ENCODE data around the gene PLAGL1.
"Not testable (repeated sequence)": the region's sequence is repeated elsewhere in the genome, so short reads cannot be mapped to it uniquely, and the experiment has no call there.

Gene PLAGL1

DNA sequence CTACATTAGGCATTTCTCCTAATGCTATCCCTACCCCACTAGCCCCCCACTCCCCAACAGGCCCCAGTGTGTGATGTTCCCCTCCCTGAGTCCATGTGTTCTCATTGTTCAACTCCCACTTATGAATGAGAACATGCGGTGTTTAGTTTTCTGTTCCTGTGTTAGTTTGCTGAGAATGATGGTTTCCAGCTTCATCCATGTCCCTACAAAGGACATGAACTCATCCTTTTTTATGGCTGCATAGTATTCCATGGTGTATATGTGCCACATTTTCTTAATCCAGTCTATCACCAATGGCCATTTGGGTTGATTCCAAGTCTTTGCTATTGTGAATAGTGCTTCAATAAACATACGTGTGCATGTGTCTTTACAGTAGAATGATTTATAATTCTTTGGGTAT lies 1.6 kb upstream of the PLAGL1 start:
- not testable (repeated sequence) for DNase-seq (ENCODE audit: low spot score)

DNA sequence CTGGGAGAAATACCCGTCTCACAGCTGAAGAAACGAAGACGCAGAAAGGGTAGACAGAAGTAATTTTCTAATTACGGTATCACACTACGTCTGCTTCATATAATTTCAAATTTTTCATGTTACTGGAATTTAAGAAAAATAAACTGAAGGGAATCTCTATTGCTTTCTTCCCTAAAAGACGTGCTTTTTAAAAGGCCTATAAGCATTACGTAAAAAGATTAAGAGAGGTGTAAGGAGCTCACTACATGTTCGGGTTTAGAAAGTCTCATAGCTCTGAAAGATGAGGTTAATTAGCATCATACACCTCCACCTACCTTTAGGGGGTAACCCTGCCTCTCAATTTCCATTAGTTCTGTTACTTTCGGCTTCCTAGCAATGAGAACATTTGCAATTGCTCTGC lies 787 bp upstream of the PLAGL1 start:
- no peak for DNase-seq (ENCODE audit: low spot score)

DNA sequence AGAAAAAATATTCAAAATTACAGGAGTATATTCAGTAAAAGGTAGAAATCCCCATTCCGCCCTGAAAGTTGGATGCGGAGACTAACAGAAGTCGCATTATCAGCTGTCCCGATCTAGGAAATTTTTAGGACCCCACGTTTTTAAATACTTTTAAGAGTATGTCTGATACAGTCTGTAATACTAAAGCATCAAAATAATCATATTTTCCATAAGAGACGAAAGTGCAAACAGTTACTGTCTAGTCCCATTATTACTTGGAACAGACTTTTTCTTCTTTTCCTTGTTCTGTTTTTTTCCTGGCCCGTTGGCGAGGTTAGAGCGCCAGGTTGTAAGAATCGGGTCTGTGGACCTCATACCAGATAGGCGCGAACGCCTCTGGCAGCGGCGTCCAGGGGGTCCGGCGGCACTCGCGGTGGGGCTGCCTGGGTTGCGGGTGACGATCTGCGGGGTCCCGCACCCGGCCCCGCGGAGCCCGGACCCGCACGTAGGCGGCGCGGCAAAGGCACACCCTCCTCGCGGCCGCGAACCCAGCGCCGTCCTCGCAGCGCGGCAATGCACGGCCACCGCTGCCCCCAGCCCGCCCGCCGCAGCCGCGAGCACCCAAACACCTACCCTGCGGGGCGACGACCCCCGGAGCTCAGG lies 460 bp downstream of the PLAGL1 start:
- no peak for DNase-seq (ENCODE audit: low spot score)

DNA sequence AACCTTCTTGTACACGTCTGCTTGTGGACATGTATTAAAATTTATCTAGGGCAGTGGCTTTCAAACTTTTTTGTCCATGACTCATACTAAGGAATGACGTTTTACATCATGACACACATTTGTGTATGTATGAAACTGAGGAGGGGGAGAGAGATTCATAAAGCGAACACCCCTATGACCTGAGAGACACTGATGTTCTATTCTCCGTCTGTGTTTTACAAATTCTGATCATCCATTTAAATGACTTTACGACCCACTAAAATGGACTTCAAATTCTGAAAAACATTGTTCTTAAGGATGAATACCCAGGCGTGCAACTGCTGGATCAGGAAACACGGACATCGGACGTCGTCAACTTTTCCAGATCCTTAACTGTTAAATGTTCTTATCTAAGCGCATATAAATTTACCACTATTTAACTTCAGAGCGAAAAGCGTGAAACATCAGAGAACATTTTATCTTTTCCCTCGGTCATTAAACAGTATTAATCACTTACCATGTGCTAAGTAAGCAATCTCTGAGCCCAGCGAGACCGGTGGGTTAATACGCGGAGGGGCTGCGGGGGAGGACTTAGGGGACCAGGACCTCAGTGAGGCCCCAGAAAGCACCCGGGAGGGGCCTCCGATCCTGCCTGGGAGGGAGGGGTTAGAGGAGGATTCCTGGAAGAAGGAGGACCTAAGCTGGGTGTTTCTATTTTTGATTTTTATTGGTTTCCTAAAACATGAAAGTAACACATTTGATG lies 1.2 kb downstream of the PLAGL1 start:
- DNase-seq (ENCODE audit: low spot score), result no peak

DNA sequence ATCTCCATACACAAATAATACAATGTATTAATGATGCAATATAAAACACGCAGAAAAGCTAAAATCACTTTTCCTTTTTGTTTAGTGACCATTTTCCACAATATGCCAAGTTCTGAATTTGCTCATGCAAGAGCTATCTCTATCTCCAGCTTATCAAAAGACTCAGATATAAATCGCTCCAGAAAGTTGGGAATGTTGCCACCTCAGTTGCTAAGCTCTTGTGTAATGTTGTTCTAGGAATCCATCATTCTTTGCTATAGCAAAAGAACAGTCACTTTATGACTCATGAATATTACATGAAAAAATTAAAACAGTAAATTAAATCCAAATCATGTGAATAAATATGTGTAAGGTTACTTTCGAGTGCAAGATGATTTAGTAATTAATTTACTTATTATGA lies 8.7 kb downstream of the PLAGL1 start:
- DNase-seq (ENCODE audit: low spot score), result no peak

DNA sequence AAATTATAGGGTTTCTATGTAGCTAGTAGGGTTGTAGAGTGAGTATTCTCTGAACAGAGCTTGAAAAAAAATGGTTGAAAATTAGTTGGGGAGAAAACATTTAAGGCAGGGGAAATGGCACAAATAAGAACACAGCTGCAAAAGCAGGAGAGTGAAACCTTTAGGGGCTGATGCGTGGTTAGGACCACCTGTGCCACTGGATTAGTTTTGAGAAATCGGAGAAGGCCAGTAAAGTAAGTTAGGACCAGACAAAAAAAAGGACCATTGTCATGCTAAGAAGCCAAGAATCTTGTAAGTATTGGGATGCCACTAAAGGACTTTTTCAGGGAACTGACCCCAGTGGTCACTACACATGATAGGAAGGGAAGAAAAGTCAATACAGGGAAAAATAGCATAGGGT lies 9.4 kb downstream of the PLAGL1 start:
- no peak for DNase-seq (ENCODE audit: low spot score)

DNA sequence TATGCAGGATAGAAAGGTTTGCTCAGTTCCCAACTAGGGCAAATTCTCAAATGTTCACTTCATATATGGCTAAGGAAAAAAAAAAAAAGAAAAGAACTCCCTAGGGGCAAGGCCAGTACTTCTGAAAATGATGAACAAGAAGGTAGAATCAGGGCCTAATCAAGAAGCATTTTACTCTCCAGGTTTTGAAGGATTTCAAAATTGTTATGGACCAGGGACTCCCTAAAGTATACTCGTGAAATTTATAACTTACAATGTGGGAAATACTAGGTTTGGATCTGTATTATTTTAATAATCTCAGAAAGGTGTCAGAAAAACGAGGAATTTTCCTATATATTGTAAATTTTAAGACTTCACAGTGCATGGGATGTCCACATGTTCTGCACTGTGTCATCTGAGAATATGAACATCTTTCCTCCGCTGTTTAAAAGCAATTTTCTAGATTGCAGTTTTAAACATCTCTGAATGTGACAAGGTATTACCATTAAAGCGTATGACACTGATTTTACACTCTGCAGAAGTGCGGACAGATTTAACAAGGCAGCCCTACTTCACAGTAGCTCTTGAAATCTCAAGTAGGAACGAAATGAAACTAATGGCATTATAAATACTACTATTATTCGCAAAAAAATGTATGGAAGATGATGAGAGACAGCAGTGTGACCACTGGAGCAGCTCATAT lies 14.0 kb downstream of the PLAGL1 start:
- DNase-seq (ENCODE audit: low spot score), result no peak

DNA sequence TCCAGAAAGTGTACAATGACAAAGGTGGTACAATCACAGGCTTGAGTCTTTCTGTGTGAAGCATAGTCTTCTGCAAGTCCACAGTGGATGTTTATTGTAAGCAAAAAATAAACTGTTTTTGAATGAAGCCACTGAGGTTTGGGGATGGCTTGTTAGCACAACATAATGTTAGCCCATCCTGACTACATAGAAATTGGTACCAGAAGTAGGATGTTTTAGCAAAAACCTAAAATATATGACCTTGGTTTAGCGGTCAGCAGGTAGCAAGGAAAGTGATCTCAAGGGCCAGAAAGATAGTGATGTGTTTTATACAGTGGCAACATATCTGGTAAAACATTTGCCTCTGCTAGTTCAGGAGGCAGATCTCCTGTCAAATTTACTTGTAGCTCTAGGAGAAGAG lies 15.8 kb downstream of the PLAGL1 start:
- no peak for DNase-seq (ENCODE audit: low spot score)

DNA sequence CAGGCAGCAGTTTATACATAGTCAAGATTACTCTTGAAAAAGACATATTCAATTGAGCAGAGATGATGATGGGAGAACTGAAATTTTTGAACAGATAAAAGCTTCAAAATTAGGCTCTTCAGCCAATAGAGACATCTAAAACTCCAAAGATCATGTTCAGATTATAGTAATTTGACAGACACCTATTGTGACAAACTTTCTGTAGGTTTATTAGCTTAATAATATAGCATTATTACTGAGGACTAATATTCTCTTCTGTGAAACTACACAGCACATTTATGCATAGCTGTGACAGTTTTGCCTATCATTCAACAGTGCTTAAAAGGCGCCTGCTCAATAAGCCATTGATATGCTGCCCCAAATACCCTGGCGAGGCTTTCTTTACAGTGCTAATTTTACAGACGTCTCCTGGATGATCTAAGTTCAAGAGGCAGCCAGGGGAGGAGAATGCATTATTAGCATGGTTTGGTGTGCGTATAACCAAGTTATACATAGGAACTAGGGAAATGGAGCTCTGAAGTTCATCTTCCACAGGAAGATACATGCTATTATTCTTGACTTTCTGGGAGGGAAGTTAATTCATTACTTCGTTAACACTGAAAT lies 21.5 kb downstream of the PLAGL1 start:
- DNase-seq (ENCODE audit: low spot score), result no peak

DNA sequence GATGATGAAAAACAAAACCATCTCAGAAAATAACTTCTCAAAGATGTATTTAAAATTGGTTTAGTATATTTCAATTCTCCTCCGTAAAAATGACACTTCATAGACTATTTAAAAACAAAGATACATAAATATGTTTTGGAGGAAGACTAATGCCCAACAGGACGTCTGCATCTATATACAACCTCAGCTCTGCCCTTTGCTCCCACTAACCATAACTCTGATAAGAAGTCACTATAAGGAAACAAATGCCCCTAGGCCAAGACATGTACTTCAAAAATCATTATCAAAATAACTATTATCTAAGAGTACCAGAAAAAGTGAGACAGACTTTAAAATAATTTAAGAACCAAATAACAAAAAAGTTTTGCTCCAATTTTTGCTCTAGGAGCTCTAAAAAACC lies 23.4 kb downstream of the PLAGL1 start:
- no peak for DNase-seq (ENCODE audit: low spot score)

DNA sequence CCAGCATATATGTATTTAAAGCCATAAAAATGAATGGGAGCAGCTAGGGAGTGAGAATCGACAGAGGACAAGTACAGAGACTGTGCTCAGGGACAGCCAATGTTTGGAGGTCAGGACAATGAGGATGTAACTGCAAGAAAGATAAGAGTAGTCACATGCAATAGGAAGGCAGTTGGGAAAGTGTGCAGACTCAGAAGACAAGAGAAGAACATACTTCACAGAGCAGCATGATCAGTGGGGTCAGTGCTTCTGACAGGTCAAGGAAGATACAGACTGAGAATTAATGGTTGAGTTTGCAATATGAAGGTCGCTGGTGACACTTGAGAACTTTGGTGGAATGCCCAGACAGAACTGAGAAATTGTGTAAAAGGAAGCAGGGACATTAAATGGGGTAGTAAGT lies 25.1 kb downstream of the PLAGL1 start:
- DNase-seq (ENCODE audit: low spot score), result no peak

DNA sequence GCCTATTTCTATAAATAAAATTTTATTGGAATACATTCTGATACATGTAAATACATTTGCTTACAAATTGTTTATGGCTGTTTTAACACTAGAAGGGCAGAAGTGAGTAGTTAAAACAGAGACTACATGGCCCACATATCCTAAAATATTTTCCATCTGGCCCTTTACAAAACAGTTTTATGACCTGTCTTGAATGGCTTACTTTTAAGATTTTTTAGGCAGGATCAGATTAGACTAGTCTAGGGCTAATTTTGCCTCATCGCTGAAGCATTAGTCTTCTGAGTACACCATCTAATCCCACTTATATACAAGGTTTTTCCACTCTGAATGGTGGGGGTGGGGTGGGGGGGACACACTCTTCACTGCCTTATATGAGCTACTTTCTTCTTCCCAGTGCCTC lies 27.1 kb downstream of the PLAGL1 start:
- no peak for DNase-seq (ENCODE audit: low spot score)

DNA sequence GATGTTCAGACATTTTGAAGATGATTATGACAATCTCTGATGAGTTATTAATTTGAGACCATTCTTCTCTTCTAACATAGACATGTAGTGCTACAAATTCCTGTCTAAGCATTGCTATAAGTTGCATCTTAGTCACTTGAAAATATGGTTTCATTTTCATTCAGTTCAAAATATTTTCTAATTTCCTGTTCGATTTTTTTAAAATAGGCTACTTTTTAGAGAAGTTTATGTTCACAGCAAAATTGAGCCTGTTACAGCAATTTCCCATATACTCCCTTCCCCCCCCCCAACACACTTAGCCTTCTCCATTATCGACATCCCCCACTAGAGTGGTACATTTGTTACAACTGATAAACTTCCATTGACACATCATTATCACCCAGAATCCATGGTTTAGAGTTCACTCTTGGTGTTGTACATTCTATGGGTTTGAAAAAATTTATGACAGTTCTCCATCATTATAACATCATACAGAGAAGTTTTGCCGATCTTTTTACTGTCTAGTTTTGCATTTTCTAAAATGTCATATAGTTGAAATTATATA lies 31.2 kb downstream of the PLAGL1 start:
- no peak for DNase-seq (ENCODE audit: low spot score)

DNA sequence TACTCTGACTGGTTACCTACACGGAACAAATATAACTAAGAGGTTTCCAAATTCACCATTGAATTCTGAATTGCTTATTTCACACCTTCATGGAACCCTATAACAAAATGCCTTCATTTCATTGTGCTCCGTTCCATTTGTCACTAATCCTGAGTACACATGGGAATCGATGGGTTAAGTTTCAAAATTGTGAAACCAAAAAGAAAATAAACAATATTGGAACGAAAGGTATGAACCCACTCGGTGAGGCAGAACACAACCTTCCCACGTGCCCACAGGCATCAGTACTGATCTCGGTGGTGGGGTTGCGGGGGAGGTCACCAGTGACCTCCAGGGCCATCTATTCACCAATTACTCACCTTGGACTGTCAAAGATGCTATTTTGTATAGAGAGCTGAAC lies 34.0 kb downstream of the PLAGL1 start:
- no peak for DNase-seq (ENCODE audit: low spot score)

DNA sequence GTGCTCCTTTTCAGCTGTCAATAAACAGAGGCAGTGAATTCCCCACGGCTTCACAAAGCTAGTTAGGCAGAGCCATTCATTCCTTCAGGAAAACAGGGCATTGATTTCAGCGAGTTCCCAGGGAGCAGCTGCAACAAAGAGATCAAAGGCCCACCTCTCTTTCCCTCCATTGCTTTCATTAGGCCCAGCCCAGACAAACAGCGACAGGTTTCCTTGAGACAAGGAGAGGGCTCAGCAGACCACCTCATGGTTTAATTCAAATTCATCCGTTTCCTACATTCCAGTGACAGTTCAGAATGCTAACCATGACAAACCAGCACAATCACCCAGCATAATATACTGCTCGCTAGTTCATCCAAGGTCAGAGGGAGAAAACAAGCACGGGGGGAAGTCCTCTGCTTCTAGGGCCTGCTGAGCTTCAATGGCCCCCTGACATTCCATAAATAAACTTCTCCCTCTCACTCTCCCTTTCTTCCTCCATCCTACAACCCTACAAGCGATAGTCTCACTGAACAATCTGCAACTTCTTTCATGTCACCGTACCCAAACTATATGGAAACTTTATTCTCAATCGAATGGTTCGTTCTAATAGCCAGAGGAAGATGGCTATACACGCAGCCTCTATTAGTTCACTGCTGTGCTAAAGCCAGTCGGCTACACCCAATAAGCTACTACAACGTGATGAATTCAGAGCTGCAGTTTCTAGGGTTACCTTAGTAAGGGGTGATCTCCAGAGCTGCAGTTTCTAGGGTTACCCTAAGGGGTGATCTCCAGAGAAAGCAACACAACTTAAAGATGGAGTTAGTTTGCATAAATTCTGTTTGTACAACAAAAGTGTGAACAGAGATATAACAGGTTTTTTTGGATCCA lies 34.7 kb downstream of the PLAGL1 start:
- DNase-seq (ENCODE audit: low spot score), result no peak

DNA sequence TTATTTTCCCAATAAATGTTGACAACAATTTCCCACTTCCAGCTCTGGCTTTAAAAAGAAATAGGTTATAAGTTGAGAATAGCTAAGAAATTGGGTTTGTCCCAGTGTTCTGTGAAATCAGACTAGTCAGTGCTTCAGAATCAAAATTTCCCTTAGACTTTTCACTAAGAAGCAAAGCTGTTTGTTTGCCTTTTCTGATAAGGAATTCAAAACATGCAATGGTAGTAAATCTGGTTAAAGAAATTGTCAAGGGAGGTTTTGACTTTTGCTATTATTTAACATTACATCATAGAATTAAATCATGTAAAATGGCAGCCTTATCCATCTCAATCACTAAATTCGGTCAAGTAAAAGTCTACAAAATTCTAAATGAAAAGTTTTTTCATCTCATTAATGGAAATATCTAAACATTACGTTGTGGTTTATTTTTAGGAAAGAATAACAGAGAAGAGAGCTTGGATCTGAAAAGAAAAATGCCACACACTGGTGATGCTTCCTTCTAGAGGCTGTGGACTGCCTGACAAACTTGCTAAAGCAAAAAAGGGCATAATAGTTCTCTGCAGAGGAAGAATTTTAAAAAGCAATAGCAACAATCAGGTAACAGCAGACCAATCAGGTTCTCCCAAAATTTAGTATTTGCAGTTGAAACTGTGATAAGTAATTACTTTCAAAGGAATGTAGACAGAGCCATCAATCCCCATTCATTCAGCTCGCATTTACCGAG lies 36.4 kb downstream of the PLAGL1 start:
- DNase-seq (ENCODE audit: low spot score), result no peak

DNA sequence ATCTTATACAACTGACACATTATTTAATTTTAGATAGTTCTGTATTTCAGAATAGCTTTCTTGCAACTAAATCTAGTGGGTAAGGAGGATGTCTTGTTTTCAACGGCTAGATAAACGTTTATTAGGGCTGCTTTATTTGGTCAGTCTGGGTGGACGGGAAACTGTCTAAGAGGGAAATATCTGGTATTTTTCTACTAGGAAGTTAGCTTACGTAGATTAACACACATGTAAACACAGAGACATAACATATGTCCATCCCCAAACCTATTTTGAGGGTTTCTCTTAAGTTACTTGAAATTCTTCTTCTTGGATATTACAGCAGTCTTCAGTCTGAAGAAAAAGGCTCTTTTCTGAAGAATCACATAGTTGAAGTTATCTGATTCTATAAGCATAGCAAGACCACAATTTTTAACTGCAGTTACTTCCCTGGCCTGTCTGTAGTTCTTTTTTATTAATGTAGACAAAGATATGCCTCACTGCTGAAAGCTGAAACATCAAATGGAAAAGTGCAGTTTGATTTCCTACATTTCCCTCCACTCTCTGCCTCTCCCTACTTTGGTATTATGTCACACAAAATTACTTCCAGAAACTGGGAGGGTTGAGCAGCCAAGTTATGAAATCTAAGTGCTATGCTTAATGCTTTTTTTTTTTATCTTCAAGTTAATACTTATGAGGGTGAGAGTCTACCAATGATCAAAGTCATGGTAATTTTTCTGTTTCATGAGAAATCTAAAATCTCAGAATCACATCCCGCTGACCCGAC lies 37.4 kb downstream of the PLAGL1 start:
- DNase-seq (ENCODE audit: low spot score), result no peak

DNA sequence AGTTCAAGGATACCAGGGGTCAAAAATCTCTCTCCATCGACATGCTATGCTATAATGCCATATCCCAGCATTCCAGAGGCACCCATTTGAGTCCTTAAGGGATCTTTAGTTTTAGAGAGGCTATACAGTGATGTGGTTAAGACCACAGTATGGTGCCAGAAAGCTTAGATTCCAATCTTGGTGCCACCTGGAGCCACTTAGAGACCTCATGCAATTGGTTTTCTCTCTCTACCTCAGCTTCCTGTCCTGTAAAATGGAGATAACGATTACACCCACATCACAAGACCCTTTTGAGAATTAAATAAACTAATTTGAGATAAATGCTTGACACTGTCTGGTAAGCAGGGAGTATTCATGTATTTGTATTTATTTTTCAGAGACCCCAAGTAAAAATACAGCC lies 39.0 kb downstream of the PLAGL1 start:
- DNase-seq (ENCODE audit: low spot score), result no peak

DNA sequence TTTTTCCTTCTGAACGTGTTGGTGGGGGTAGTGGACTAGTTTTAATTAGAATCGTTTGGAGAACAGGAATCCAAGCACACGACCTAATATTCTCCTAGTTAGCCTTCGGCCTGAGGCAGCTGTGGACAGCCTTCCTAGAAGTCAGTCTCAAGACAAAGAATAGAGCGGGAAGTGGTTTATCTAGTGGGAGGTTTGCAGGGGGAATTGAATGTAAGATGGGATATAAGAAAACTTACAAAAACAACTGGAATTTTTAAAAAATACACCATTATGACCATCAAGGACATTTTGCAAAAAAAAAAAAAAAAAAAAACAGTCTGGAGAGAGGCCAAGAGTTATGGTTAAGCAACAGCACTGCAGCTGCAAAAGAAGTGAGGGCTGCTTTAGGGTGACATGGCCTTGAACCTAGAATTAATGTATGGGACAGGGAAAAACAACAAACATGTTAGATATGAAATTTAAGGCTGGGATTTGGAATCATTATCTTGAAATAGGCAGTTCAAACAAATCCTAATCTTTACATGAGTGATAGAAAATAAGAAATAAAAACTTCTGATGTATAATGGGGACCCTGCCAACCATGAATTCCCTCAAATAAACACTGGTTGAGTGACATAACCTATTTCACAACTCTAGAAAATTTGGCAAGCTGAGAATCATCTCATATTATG lies 40.2 kb downstream of the PLAGL1 start:
- DNase-seq (ENCODE audit: low spot score), result no peak

DNA sequence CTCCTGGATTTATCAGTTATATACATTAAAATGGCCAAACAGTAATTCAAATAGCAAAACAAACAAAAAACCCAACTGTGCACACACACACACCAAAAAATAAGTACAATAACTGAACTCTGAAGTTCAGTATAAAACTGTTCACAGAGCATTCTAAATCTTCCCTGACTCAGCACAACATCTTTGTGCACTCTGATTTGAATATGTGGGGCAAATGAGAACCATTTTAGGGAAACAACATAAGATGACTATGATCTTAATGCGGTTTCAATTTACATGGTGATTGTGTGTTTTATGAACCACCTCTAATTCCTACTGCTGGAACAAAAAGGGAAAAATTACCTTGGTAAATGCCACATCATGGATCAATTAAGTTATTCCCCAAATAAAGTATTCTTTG lies 41.7 kb downstream of the PLAGL1 start:
- DNase-seq (ENCODE audit: low spot score), result no peak

All from COLO829 (cell line).